Stimulated activated CD8-positive, alpha-beta memory T cell treated with anti-CD3 and anti-CD28 coated beads, Interleukin-15, amount 100 ng/mL, for 1 hour (primary cell): ENCODE data around the gene EEFSEC.

Experiments
- DNase-seq: peaks from one replicate; pipeline ENCODE4 v3.0.0-alpha.2; 2020; ENCODE audit warnings: low read depth

The EEFSEC gene

GRCh38 chr3:128335621-128336296, 182.5 kb downstream of the EEFSEC start:
- no peak for DNase-seq

GRCh38 chr3:128336337-128337156, 183.3 kb downstream of the EEFSEC start:
- DNase-seq: no peak

DNA sequence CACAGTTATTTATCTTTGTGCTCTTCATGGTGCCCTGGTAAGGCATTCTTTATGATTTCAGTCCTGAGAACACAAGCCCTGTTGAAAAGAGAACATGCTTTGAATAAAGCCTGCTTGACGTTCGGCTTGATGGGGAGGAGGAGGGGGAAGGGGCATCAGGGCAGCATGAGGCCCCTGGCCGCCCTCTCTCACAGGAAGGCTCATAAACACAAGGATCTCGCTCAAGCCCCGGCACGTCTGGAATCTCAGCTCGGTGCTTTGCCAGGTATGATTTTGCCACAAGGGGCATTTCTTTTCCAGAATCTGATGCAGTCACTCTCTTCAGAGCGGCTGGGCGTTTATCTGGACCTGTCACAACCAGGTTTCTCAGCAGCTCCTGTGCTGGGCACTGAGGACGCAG, 184.0 kb downstream of the EEFSEC start:
- no peak for DNase-seq

DNA sequence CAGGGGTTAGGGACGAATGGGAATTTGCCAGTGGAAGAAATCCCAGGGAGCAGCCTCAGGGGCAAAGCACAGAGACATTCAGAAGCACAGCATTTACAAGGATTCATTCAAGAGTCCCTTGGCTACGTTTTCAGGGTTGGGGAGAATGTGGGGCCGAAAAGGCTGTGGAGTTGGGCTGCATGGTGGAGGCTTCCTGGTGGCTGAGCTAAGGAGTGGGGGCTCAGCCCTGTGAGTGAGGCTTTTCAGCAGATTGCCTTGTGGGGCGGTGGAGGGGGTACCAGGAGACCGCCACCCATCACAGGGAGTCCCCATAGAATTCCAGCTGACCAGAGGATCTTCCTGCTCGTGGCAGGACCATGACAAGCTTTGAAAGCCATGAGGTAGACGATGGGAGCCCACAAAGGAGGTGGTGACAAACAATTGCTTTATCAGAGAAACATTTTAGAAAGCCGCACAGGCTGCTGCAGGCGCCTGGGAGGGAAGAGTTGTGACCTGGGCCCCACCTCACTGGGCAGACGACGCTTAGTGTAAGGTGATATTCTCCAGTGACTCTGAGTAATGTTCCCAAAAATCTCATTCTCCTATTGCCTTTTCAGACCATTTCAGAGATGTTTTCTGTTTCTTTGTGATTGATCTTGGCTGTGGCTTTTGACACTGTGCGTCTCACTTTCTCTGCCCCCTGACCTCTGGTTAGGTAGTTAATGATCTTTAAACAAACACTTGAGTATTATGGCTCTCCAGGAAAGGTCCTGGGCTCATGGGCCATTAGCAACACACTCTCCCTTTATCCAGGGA, 185.5 kb downstream of the EEFSEC start:
- no peak for DNase-seq

GRCh38 chr3:128339491-128340012, 186.3 kb downstream of the EEFSEC start:
- no peak for DNase-seq

GRCh38 chr3:128340198-128340903, 187.1 kb downstream of the EEFSEC start:
- no peak for DNase-seq

DNA sequence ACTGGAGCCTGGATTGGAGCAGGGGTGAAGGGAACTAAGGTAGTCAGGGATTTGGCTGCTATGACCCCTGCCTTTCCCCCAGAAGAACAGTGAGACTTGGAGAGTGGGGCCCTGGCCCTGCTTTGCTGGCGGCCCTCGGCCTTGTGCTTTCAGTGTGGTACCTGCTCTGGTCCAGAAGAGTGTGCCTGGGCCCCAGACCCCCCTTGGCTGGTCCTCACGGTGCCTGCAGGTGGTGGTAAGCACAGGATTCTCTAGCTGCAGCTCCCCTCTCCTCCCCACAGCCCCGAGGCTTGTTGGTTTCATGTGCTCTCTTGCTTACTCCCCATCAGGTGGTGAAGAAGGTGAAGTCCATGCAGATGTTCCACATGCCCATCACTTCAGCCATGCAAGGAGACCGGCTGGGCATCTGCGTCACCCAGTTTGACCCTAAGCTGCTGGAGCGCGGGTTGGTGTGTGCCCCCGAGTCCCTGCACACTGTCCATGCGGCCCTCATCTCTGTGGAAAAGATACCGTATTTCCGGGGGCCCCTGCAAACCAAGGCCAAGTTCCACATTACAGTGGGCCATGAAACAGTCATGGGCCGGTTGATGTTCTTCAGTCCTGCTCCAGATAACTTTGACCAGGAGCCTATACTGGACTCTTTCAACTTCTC, 187.7 kb downstream of the EEFSEC start:
- DNase-seq: no peak

DNA sequence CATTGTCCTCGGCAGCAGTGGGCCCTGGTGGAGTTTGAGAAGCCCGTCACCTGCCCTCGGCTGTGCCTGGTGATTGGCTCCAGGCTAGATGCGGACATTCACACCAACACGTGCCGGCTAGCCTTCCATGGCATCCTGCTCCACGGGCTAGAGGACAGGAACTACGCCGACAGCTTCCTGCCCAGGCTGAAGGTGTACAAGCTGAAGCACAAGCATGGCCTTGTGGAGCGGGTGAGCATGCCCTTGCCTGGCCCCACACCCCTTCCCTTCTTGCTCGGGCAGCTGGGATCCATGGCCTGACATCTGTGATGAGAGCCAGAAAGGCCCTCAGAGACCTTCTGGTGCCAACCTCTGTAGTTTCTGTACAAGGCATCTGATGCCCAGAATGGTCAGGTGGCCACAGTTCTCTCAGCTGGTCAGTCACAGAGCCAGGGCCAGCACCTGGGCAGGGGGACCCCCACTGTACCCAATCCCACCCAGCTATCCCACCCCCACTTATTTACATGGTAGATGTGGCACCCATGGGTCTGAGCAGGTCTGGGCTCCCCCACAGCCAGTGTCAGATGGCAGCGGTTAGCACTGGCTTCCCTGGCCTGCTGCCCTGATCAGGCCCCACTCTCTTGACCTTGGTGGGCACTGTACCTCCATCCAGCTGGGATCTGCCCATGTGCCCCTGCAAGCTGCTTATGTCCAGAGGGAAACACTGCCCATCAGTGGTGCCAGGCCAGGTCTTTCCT, 188.5 kb downstream of the EEFSEC start:
- DNase-seq: no peak

DNA sequence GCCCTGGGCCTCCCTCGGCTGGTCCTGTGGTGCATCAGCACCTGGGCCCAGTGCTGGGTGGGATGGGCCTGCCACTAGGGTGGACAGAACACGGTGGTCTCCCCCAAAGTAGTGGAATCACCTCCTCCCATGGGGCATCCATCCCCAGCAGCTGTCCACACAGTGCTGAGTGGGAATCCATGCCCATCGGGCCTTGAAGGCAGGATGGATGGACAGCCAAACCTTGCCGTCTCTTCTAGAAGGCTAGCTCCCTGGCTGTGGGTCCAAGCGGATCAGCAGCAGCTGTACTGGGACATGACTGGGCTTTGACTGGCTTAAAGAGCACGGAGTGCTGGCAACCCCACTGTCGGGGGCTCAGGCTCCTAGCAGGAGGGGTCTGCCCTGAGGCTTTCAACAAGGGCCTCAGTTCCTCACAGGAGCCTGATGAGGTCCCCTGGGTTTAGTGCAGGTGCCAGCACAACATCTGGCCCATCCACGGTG, 189.5 kb downstream of the EEFSEC start:
- DNase-seq: no peak

DNA sequence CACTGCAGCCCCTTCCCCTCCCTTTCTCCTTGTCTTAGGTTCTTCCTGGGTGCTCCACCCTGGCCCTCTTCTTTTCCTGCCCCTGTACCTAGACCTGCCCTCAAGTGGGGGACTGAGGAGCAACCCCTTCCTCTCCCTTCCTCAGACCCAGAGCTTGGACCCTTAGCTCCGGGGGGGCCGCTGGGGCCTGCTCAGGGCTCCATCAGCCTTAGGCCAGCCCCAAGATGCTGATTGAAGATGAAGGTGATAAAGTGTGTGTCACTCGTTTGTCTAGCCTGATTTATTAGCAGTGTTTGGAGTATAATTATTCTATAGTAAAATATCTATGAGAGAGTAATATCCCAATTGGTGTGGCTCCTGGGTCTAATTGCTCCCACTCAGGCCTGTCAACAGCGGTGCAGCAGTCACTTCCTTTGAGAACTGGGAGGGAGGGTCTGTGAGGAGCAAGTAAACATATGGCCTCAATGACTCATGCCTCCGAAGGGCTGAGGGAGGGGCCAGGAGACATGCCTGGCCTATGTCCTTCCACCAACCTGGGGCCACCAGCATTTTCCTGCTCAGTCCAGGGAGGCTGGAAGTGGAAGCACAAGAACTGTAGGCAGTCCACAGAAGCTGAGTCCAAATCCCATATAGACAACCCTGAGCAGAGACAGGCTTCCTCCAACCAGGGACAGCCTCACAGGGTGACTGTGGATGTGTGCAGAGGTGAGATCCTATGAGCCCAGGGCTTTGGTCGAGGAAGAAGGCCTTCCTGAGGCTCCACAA, 190.2 kb downstream of the EEFSEC start:
- DNase-seq: no peak

DNA sequence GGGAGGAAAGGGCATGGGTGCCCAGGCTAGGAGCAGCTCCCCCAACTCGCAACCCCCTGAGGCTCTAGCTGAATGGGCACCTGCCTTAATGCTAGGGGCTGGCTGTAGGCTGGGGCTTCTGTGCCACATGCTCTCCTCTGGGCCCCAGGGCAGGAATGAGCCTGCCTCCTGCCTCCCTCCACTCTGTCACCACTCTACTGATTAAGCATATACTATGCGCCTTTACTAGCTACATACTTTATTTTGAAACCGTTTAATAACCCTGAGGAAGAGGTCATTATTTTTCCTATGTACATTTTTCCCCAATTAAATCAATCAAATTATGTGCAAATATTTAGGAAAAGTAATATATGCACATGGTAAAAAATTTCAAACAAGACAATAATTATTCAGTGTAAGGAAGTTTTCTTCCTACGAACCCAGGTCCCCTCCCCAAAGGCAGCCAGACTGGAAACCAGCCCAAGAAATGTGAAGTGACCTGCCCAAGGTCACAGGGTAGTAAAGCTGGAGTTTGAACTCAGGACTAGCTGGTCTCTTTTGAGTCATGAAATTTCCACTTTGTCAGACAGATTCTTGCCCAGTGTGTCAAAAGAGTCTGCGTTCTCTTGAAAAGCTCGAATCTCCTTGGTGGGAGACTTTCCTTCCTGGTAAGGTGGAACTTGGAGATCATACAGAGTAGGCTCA, 190.9 kb downstream of the EEFSEC start:
- no peak for DNase-seq

GRCh38 chr3:128345196-128345595, 191.9 kb downstream of the EEFSEC start:
- DNase-seq: no peak

DNA sequence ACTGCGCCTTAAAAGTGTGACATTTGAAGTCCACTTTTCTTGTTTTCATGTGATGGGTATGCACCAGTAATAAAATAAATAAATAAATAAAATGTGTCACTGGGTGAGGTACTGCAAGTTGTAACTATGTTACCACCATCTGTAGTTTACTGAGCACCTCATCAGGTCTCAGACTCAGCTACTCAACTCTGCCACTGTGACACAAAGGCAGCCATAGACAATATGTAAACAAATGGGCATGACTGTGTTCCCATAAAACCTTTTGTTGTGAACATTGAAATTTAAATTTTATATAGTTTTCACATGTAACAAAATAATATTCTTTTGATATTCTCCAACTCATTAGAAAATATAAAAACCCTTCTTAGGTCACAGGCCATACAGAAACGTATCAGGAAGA, 193.3 kb downstream of the EEFSEC start:
- DNase-seq: no peak

GRCh38 chr3:128347282-128347681, 194.0 kb downstream of the EEFSEC start:
- no peak for DNase-seq

GRCh38 chr3:128348075-128348474, 194.8 kb downstream of the EEFSEC start:
- no peak for DNase-seq

DNA sequence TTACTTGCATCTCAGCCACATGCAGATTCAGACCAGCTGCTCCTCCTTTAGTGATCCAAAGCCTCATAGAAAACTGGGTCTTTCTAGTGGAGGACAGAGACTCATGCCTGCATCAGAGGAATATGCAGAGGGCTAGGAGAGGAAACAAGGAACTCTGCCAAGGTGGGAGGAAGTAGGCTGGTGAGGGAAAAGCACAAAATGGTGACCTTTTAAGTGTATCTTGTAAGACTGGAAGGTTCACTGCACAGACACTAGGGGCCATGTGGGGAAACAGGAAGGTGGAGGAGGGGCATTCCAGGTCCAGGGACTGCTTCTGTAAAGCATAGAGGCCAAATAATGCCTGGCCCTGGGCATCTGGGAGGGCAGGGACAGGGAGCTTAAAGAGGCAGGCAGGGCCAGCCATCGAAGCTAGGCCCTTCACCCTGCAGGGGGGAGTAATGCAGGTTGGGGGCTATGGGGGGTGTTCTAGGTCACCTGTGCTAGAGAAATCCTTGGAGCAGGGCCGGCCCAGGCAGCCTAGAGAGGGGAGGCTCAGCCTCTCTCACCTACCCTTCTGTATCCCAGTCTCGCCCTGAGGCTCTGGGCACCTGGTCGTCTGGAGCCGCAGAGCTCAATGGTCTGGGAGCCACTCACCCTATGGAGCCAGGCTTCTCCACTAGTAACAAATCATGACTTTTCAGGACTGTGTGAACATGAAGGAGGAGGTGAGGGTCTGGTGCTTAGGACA, 195.7 kb downstream of the EEFSEC start:
- DNase-seq: no peak

GRCh38 chr3:128349963-128350599, 196.8 kb downstream of the EEFSEC start:
- no peak for DNase-seq

DNA sequence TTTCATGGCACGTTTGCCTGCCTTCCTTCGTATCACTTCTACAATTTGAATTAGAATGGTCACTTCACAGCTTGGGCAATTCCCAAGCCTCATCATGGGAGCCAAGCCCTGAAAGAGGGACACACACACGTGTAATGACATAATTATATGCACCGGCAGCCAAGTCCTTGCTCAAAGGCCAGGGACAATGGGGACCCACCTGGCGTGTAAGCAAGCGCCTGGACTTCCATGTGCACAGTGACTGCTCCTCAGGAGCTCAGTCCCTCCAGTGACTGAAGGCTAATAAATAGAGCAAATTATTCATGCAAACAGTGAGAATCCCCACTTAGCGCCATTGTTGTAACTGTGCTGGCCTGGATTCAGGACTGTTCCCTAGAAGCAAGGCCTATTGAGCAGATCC, 198.3 kb downstream of the EEFSEC start:
- DNase-seq: no peak
